Body of pancreas (tissue), 4 donors: Measurements from ENCODE around the gene TTC7B.

Experiments
- CTCF ChIP-seq, 7 experiments: fragments of 450-650 bp in 4 of 7; fragments of 200-600 bp in 3 of 7; sonication (generic) in 3 of 7; IDR thresholded peaks; one replicate each; pipeline ENCODE4 v1.5.1; 2016 to 2019; ENCODE audit warnings: antibody characterized with exemption in 7 of 7
- POLR2A ChIP-seq, 3 donors: fragments of 450-650 bp; IDR thresholded peaks; one replicate each; pipeline ENCODE4 v1.6.1; 2016; ENCODE audit warnings: antibody characterized with exemption in 3 of 3, mild to moderate bottlenecking in 2 of 3

GRCh38 chr14:90572441-90573150 is 243.6 kb downstream of the TTC7B start:
- TF ChIP-seq CTCF (IDR thresholded peaks at IDR 0.05) (no peak), POLR2A (IDR thresholded peaks at IDR 0.05) (no peak)
